WERI-Rb-1 (cell line): ENCODE measurements around the gene MMD2.

Experiments used
- DNase-seq: peaks from one replicate; pipeline ENCODE4 v3.0.0-alpha.2; 2020
- H3K27ac ChIP-seq: fragments of 250-450 bp; sonication (Bioruptor Pico); 2 replicates; pipeline ENCODE4 v1.5.1; 2020; ENCODE audit warnings: mild to moderate bottlenecking, moderate library complexity
- H3K27me3 ChIP-seq: fragments of 250-450 bp; sonication (Bioruptor Pico); 2 replicates; pipeline ENCODE4 v1.5.1; 2021; ENCODE audit warnings: mild to moderate bottlenecking, low read depth, moderate library complexity; ENCODE audit not compliant: insufficient read depth, severe bottlenecking
- H3K36me3 ChIP-seq: fragments of 250-450 bp; sonication (Bioruptor Pico); 2 replicates; pipeline ENCODE4 v1.5.1; 2020; ENCODE audit warnings: mild to moderate bottlenecking, moderate library complexity
- H3K4me3 ChIP-seq: 2 replicates; pipeline ENCODE4 v1.5.1; 2011; ENCODE audit warnings: low read depth, mild to moderate bottlenecking, control low read depth, low read length
- H3K9me3 ChIP-seq: fragments of 250-450 bp; sonication (Bioruptor Pico); 2 replicates; pipeline ENCODE4 v1.5.1; 2021; ENCODE audit warnings: mild to moderate bottlenecking, moderate library complexity; ENCODE audit not compliant: severe bottlenecking
- CTCF ChIP-seq: IDR thresholded peaks from 2 replicates; pipeline ENCODE4 v1.5.1; 2011; ENCODE audit warnings: low read depth, mild to moderate bottlenecking, control low read depth, inconsistent platforms, low read length

MMD2 gene

DNA sequence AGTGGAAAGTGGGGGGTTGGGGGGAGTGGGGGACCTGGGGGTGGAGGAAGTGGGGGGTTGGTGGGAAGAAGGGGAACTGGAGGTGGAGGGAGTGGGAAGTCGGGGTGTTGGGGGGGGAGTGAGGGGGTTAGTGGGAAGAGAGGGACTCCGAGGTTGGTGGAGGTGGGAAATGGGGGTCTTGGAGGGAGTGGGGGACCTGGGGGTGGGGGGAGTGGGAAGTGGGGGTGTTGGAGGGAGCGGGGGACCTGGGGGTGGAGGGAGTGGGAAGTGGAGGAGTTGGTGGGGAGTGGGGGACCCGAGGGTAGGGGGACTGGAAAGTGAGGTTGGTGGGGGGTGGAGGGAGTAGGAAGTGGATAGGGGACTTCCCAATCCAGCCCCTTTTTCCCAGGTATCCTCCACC lies 906 bp upstream of the MMD2 start:
- Histone ChIP-seq H3K27me3 (no peaks in the 10 kb centered on the region), H3K9me3 (peaks cover 4% of the 10 kb centered on the region), H3K27ac (no peak overlapping the region), H3K4me3 (no peak overlapping the region), H3K36me3 (peaks cover 18% of the 10 kb centered on the region)
- DNase-seq, result no peak
- no peak for TF ChIP-seq CTCF

GRCh38 chr7:4959306-4959705 lies 319 bp upstream of the MMD2 start:
- Histone ChIP-seq H3K4me3 (peak overlapping the region; percentile 34), H3K27ac (no peak overlapping the region)
- no peak for TF ChIP-seq CTCF

DNA sequence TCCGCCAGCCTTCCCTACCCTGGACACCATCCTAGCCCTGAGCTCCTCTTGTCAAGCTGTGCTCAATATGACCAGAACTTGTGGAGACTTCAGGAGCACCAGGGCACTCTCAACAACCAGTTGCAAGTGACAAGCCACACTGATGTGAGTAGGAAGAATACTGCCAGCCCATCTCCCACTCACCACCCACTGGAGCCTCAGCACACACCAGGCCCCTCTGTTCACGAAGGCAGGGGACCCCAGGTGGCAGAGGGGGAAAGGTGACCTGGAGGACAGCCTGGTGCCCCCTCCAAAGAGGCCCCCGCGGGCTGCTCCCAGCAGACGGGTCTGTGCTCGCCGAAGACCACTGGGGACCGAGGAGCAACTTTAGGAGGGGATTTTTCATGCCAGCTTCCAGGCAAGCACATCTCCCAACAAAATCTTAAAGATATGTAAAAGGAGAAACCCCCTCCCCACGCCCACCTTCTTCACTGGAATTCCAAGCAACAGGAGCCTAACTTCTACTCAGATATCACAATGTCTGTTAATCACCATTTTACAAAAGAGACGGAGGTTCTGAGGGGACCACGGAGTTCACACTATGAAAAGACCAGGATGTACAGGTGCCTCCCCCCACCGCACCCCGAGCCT lies 1.0 kb downstream of the MMD2 start:
- Histone ChIP-seq H3K27me3 (no peaks in the 10 kb centered on the region), H3K36me3 (peaks cover 24% of the 10 kb centered on the region), H3K9me3 (peaks cover 5% of the 10 kb centered on the region), H3K27ac (peak overlapping the region; percentile 96), H3K4me3 (peak overlapping the region; percentile 61)
- no peak for TF ChIP-seq CTCF
- DNase-seq, result no peak

More at GRCh38 chr7:4959306-4959705, 319 bp upstream of the MMD2 start:
- H3K27me3 ChIP-seq, result no peaks in the 10 kb centered on the region
- peaks cover 5% of the 10 kb centered on the region for H3K9me3 ChIP-seq
- peaks cover 23% of the 10 kb centered on the region for H3K36me3 ChIP-seq
- DNase-seq, result peak; percentile 77

GRCh38 chr7:4951903-4952636 lies 6.9 kb downstream of the MMD2 start:
- H3K27me3 ChIP-seq, result no peaks in the 10 kb centered on the region
- DNase-seq, result no peak
- peaks cover 29% of the 10 kb centered on the region for H3K36me3 ChIP-seq
- no peak overlapping the region for H3K27ac ChIP-seq
- H3K9me3 ChIP-seq, result peaks cover 5% of the 10 kb centered on the region
- TF ChIP-seq CTCF, result no peak
- no peak overlapping the region for H3K4me3 ChIP-seq

DNA sequence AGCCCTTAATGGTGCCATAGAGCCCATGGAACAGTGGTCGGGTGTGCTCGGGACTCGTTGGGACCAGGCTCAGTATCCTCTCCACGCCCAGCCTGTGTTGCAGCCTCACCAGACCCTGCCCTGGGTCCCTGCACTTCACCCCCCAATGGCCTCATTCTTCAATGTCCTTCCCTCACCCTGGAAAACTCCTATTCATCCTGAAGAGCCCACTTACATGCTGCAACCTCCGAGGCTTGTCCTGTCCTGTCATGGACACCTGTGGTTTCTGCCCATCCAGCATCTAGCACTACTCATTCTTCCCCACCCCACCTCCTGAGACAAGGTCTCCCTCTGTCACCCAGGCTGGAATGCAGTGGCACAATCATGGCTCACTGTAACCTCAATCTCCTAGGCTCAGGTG lies 7.7 kb downstream of the MMD2 start:
- no peak overlapping the region for H3K4me3 ChIP-seq
- TF ChIP-seq CTCF, result no peak
- peaks cover 24% of the 10 kb centered on the region for H3K36me3 ChIP-seq
- DNase-seq, result no peak
- no peak overlapping the region for H3K27ac ChIP-seq
- no peaks in the 10 kb centered on the region for H3K27me3 ChIP-seq
- H3K9me3 ChIP-seq, result peaks cover 5% of the 10 kb centered on the region

DNA sequence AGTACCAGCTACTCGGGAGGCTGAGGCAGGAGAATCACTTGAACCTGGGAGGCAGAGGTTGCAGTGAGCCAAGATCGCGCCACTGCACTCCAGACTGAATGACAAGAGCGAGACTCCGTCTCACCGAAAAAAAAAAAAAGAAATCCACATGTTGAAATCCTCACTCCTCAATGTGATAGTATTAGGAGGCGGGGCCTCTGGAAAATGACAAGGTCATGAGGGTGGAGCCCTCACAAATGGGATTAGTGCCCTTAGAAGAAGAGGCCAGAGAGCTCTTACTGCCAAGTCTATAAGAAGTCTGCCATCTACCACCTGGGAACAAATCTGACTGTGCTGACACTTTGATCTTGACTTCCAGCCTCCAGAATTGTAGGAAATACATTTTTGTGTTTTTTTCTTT lies 10.6 kb downstream of the MMD2 start:
- Histone ChIP-seq H3K27ac (no peak overlapping the region), H3K4me3 (no peak overlapping the region), H3K9me3 (no peaks in the 10 kb centered on the region), H3K36me3 (peaks cover 7% of the 10 kb centered on the region), H3K27me3 (no peaks in the 10 kb centered on the region)
- DNase-seq, result no peak
- no peak for TF ChIP-seq CTCF
